ENCODE data around the gene ME3. TPM values are rescaled to one million over a fixed set of nuclear protein-coding genes. Genes with fewer than 3 reads are reported as not detected.
"Not testable (repeated sequence)": the region's sequence is repeated elsewhere in the genome, so short reads cannot be mapped to it uniquely, and the experiment has no call there.

The ME3 gene
- total RNA-seq, 1 donor from 2014 or later = 1.8 TPM

- not testable (repeated sequence) for ATAC-seq
Observed at GRCh38 chr11:86423488-86423887, 248.9 kb downstream of the ME3 start.

GRCh38 chr11:86422371-86422770, 250.0 kb downstream of the ME3 start:
- no peak for ATAC-seq

GRCh38 chr11:86421946-86422345, 250.5 kb downstream of the ME3 start:
- ATAC-seq = no peak

- no peak for ATAC-seq
Observed at GRCh38 chr11:86418917-86419316, 253.5 kb downstream of the ME3 start.

GRCh38 chr11:86418513-86418912, 253.9 kb downstream of the ME3 start:
- ATAC-seq = no peak

GRCh38 chr11:86418106-86418505, 254.3 kb downstream of the ME3 start:
- no peak for ATAC-seq

GRCh38 chr11:86416951-86417350, 255.5 kb downstream of the ME3 start:
- ATAC-seq = not testable (repeated sequence)

- no peak for ATAC-seq
Observed at GRCh38 chr11:86416494-86416893, 255.9 kb downstream of the ME3 start.

- ATAC-seq = no peak
Observed at GRCh38 chr11:86415026-86415425, 257.4 kb downstream of the ME3 start.

GRCh38 chr11:86414032-86414431, 258.4 kb downstream of the ME3 start:
- ATAC-seq = peak; percentile 52

GRCh38 chr11:86408845-86409244, 263.6 kb downstream of the ME3 start:
- ATAC-seq = no peak

GRCh38 chr11:86403458-86403857, 269.0 kb downstream of the ME3 start:
- no peak for ATAC-seq

- ATAC-seq = no peak
Observed at GRCh38 chr11:86398106-86398505, 274.3 kb downstream of the ME3 start.

- no peak for ATAC-seq
Observed at GRCh38 chr11:86397351-86397750, 275.1 kb downstream of the ME3 start.

GRCh38 chr11:86396396-86396795, 276.0 kb downstream of the ME3 start:
- no peak for ATAC-seq

GRCh38 chr11:86395061-86395551, 277.3 kb downstream of the ME3 start:
- no peak for ATAC-seq

Other genes with a start within 250 kb of the ME3 start
- 11.6 TPM for gene PRSS23, start 127.9 kb upstream of the ME3 start, total RNA-seq